Transverse colon (tissue), 4 donors: ENCODE results near the gene PNLIP. TPM values are rescaled to one million over a fixed set of nuclear protein-coding genes. Genes with fewer than 3 reads are reported as not detected.

Source experiments
- DNase-seq: peaks from one replicate; pipeline ENCODE4 v3.0.0-alpha.2; 2019
- H3K27ac ChIP-seq, 4 donors: fragments of 200-600 bp; sonication (generic); 2 replicates each; pipeline ENCODE4 v1.5.1; 2016 to 2018; ENCODE audit warnings: inconsistent platforms in 4 of 4
- H3K27me3 ChIP-seq: fragments of 200-600 bp; sonication (generic); 2 replicates; pipeline ENCODE4 v1.5.1; 2017; ENCODE audit warnings: inconsistent platforms
- H3K36me3 ChIP-seq, 4 donors: fragments of 200-600 bp; sonication (generic); 2 replicates each; pipeline ENCODE4 v1.5.1; 2017 to 2019; ENCODE audit warnings: inconsistent platforms in 4 of 4
- H3K4me1 ChIP-seq, 4 donors: fragments of 200-600 bp; sonication (generic); 2 replicates each; pipeline ENCODE4 v1.5.1; 2017 to 2020; ENCODE audit warnings: inconsistent platforms in 4 of 4
- H3K4me3 ChIP-seq, 4 donors: fragments of 200-600 bp; sonication (generic); 1 replicate in 1 of 4; 2 replicates in 3 of 4; pipeline versions ENCODE4 v1.5.1 to v1.6.1; 2017 to 2019; ENCODE audit warnings: inconsistent platforms in 4 of 4
- H3K9me3 ChIP-seq, 2 donors: fragments of 200-600 bp; sonication (generic); 2 replicates each; pipeline ENCODE4 v1.5.1; 2017 to 2019; ENCODE audit warnings: inconsistent platforms in 2 of 2
- EP300 ChIP-seq: sonication (generic); formaldehyde crosslinking; IDR thresholded peaks from one replicate; pipeline ENCODE4 v1.6.1; 2017; ENCODE audit warnings: antibody characterized with exemption, low read depth
- POLR2A ChIP-seq: fragments of 450-650 bp; IDR thresholded peaks from one replicate; pipeline ENCODE4 v1.6.1; 2016; ENCODE audit warnings: antibody characterized with exemption, mild to moderate bottlenecking, moderate library complexity
- POLR2AphosphoS5 ChIP-seq, 3 donors: sonication (generic); formaldehyde crosslinking; IDR thresholded peaks; one replicate each; pipeline ENCODE4 v1.6.1; 2016; ENCODE audit warnings: antibody characterized with exemption in 3 of 3
- WGBS, 2 donors: methylation state at CpG; one replicate each; pipeline ENCODE4 v1.1.5; 2018; ENCODE audit warnings: low coverage in 1 of 2; 5-methylcytosine and 5-hydroxymethylcytosine counted together
- in situ Hi-C, 4 donors: fragments of 200-750 bp; cut with MboI; loops; one replicate each; pipeline versions ENCODE4 v1.15.0 to v1.15.1; 2017; ENCODE audit warnings: low sequenced_read_pairs in 3 of 4, low pct_ligation_motif_present in 1 of 4, low pct_unique_long_range_greater_than_20kb in 1 of 4
- intact Hi-C: fragments of 100-400 bp; cut with DNase I; formaldehyde crosslinking; loops from one replicate; pipeline ENCODE4 v1.15.1; 2023; ENCODE audit warnings: low total_unique reads
- small RNA-seq, 4 donors: library from RNA; depleted of rRNA; stranded (forward); fragments of <200 nt; gene quantifications; one replicate each; pipeline ENCODE3, GENCODE V24; 2016
- total RNA-seq, 4 donors: library from RNA; depleted of rRNA; stranded (reverse); fragments of >200 nt; gene quantifications; one replicate each; pipeline ENCODE4 v1.1.0, GENCODE V29; 2016
- TF ChIP-seq, protein P1 (sequence below), 5 experiments: fragments of 200-600 bp in 3 of 5; fragments of 450-650 bp in 2 of 5; sonication (generic) in 3 of 5; IDR thresholded peaks; 1 replicate in 2 of 5; 2 replicates in 3 of 5; pipeline ENCODE4 v1.5.1; 2016 to 2017; ENCODE audit warnings: antibody characterized with exemption in 5 of 5, inconsistent platforms in 3 of 5, mild to moderate bottlenecking in 2 of 5, moderate library complexity in 1 of 5

Gene PNLIP
- total RNA-seq, 4 donors from 2014 or later = not detected

- in situ Hi-C loops = no loop called here
- WGBS, 2 donors = 56 to 90% methylated on average over 1 to 3 of the region's 3 CpGs
Measured at GRCh38 chr10:116615199-116615776, 69.6 kb downstream of the PNLIP start.

More at GRCh38 chr10:116615199-116615776, 69.6 kb downstream of the PNLIP start:
- Histone ChIP-seq H3K36me3 (no peaks in the 10 kb centered on the region), H3K4me3 (no peak overlapping the region), H3K27me3 (peaks cover 6% of the 10 kb centered on the region), H3K4me1 (peaks cover 0 to 12% (median 6%) of the 10 kb centered on the region in 4 donors), H3K27ac (no peak overlapping the region), H3K9me3 (no peaks in the 10 kb centered on the region)
- no peak for DNase-seq
- intact Hi-C loops = no loop called here
- TF ChIP-seq POLR2AphosphoS5 (IDR thresholded peaks at IDR 0.05) = no peak
- TF ChIP-seq, protein P1, sequence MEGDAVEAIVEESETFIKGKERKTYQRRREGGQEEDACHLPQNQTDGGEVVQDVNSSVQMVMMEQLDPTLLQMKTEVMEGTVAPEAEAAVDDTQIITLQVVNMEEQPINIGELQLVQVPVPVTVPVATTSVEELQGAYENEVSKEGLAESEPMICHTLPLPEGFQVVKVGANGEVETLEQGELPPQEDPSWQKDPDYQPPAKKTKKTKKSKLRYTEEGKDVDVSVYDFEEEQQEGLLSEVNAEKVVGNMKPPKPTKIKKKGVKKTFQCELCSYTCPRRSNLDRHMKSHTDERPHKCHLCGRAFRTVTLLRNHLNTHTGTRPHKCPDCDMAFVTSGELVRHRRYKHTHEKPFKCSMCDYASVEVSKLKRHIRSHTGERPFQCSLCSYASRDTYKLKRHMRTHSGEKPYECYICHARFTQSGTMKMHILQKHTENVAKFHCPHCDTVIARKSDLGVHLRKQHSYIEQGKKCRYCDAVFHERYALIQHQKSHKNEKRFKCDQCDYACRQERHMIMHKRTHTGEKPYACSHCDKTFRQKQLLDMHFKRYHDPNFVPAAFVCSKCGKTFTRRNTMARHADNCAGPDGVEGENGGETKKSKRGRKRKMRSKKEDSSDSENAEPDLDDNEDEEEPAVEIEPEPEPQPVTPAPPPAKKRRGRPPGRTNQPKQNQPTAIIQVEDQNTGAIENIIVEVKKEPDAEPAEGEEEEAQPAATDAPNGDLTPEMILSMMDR (IDR thresholded peaks at IDR 0.05) = no peak
- TF ChIP-seq POLR2A = no peak
- no peak for TF ChIP-seq EP300

Small RNA genes lying within 50 kb of the gene (small RNA-seq; reads per million reads assigned to genes)
- gene RNU6-1090P = 0 reads per million in 4 donors

Other genes starting within 250 kb of the PNLIP start
- not detected for gene CCDC172, start 221.5 kb upstream of the PNLIP start, total RNA-seq
- gene PNLIPRP3, start 118.1 kb upstream of the PNLIP start, total RNA-seq = under 1 TPM in 1 of 4 donors, not detected in 3; 0.79 TPM
- not detected for gene PNLIPRP1, start 45.0 kb downstream of the PNLIP start, total RNA-seq
- gene PNLIPRP2, start 75.0 kb downstream of the PNLIP start, total RNA-seq = 1 to 10 TPM in 1 of 4 donors, under 1 TPM in 1, not detected in 2; 0.32 to 4.2 TPM
- gene HSPA12A, start 196.6 kb downstream of the PNLIP start, total RNA-seq = 10 to 100 TPM in 1 of 4 donors, 1 to 10 TPM in 3; 6.4 to 52.3 (median 9.5) TPM